Endothelial cell (in vitro differentiated cells): ENCODE results near the gene HIBCH. TPM values are rescaled to one million over a fixed set of nuclear protein-coding genes. Genes with fewer than 3 reads are reported as not detected.

ENCODE experiments used
- DNase-seq: peaks from one replicate; pipeline ENCODE4 v3.0.0; 2021; ENCODE audit warnings: low spot score
- H3K27ac Mint-ChIP-seq: one replicate; pipeline ENCODE4 v1.8.0; 2021; ENCODE audit warnings: mixed read lengths, inconsistent platforms; ENCODE audit not compliant: unreplicated experiment
- H3K27me3 Mint-ChIP-seq: one replicate; pipeline ENCODE4 v1.8.0; 2021; ENCODE audit warnings: mild to moderate bottlenecking, moderate library complexity, mixed read lengths, inconsistent platforms; ENCODE audit not compliant: unreplicated experiment
- H3K36me3 Mint-ChIP-seq: one replicate; pipeline ENCODE4 v1.8.0; 2021; ENCODE audit warnings: mild to moderate bottlenecking, low read depth, mixed read lengths, inconsistent platforms; ENCODE audit not compliant: unreplicated experiment
- H3K4me1 Mint-ChIP-seq: one replicate; pipeline ENCODE4 v1.8.0; 2021; ENCODE audit warnings: mild to moderate bottlenecking, mixed read lengths, inconsistent platforms; ENCODE audit not compliant: unreplicated experiment
- H3K4me3 Mint-ChIP-seq: one replicate; pipeline ENCODE4 v1.8.0; 2021; ENCODE audit warnings: mild to moderate bottlenecking, mixed read lengths, inconsistent platforms; ENCODE audit not compliant: unreplicated experiment
- H3K9me3 Mint-ChIP-seq: one replicate; pipeline ENCODE4 v1.8.0; 2021; ENCODE audit warnings: mixed read lengths, inconsistent platforms; ENCODE audit not compliant: unreplicated experiment
- total RNA-seq: library from RNA; stranded (reverse); fragmentation: NEBNext Ultra II Directional; extraction: Animal tissue kit (Norgen Biotek cat#: 25700); gene quantifications from one replicate; pipeline ENCODE4 v1.2.1, GENCODE V29; 2021; ENCODE audit not compliant: unreplicated experiment
- TF ChIP-seq, protein P1 (sequence below): fragments of 200-600 bp; sonication (generic); IDR thresholded peaks from one replicate; pipeline ENCODE4 v1.5.0; 2021; ENCODE audit warnings: antibody characterized with exemption; ENCODE audit not compliant: unreplicated experiment

Gene HIBCH
- total RNA-seq, 1 donor from 2014 or later, result 29.8 TPM

DNA sequence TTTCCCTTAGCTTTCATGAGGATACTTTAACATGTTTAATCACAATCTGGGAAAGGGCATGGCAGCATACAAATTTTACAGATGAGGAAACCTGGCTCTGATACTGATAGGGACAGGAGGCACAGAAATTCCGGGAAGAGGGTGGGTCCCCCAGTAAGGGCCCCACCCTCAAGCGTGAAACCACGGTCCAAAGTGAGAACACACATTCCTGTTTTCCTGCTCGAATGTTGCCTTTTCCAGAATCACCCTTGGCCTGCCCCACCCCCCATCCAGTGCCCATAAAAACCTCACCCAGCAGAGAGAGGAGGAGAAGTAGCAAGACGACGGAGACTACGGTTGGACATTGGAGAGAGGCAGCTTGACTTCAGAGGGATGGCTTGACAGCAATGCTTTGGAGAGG lies 98.2 kb downstream of the HIBCH start:
- Mint-ChIP-seq H3K36me3 (peaks cover 45% of the 10 kb centered on the region), H3K4me3 (no peak overlapping the region), H3K27me3 (peaks cover 8% of the 10 kb centered on the region), H3K9me3 (peaks cover 10% of the 10 kb centered on the region), H3K27ac (no peak overlapping the region), H3K4me1 (peaks cover 33% of the 10 kb centered on the region)
- TF ChIP-seq, protein P1, sequence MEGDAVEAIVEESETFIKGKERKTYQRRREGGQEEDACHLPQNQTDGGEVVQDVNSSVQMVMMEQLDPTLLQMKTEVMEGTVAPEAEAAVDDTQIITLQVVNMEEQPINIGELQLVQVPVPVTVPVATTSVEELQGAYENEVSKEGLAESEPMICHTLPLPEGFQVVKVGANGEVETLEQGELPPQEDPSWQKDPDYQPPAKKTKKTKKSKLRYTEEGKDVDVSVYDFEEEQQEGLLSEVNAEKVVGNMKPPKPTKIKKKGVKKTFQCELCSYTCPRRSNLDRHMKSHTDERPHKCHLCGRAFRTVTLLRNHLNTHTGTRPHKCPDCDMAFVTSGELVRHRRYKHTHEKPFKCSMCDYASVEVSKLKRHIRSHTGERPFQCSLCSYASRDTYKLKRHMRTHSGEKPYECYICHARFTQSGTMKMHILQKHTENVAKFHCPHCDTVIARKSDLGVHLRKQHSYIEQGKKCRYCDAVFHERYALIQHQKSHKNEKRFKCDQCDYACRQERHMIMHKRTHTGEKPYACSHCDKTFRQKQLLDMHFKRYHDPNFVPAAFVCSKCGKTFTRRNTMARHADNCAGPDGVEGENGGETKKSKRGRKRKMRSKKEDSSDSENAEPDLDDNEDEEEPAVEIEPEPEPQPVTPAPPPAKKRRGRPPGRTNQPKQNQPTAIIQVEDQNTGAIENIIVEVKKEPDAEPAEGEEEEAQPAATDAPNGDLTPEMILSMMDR, result no peak
- DNase-seq, result no peak

DNA sequence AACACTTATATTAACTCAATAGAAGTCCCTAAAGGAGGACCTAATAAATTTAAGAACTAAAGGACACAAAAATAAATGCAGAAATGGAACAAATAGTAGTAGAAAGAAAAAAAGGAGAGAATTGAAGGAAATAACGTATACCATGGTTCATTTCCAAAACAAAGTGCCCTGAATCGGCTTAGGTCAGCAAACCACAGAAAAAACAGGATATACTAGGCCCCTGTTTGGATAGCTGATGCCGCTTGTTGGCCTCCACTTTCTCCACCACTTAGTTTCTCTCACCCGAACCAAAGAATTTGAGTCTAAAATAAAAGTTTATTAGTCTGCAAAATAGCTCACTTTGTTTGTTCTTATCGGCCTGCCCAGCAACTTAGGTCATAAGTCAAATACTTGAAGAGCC lies 100.4 kb downstream of the HIBCH start:
- Mint-ChIP-seq H3K27me3 (peaks cover 12% of the 10 kb centered on the region), H3K27ac (peak overlapping the region; percentile 38), H3K4me1 (peaks cover 55% of the 10 kb centered on the region), H3K36me3 (peaks cover 26% of the 10 kb centered on the region), H3K9me3 (peaks cover 5% of the 10 kb centered on the region), H3K4me3 (no peak overlapping the region)
- TF ChIP-seq, protein P1, result no peak
- no peak for DNase-seq

DNA sequence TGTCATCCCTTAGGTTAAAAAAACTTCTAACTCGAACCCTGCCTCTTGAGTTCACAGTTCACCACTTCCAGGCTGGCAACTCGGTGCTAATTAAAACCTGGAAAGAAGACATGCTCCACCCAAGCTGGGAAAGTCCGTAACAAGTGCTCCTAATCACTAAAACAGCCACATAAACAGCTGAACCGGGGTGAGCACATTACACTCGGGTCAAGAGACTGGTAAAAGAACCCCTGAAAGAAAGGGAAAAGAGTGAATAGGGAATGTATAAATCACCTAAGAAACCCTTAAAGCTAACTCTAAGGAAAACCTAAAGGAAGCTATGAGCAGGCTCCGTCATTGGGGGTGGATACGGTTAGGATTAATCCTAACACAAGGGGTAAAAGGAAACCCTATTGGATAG lies 102.0 kb downstream of the HIBCH start:
- no peak overlapping the region for H3K27ac Mint-ChIP-seq
- no peak overlapping the region for H3K4me3 Mint-ChIP-seq
- TF ChIP-seq, protein P1, result no peak
- DNase-seq, result no peak
- H3K27me3 Mint-ChIP-seq, result peaks cover 13% of the 10 kb centered on the region
- peaks cover 11% of the 10 kb centered on the region for H3K36me3 Mint-ChIP-seq
- H3K9me3 Mint-ChIP-seq, result no peaks in the 10 kb centered on the region
- H3K4me1 Mint-ChIP-seq, result peaks cover 58% of the 10 kb centered on the region

DNA sequence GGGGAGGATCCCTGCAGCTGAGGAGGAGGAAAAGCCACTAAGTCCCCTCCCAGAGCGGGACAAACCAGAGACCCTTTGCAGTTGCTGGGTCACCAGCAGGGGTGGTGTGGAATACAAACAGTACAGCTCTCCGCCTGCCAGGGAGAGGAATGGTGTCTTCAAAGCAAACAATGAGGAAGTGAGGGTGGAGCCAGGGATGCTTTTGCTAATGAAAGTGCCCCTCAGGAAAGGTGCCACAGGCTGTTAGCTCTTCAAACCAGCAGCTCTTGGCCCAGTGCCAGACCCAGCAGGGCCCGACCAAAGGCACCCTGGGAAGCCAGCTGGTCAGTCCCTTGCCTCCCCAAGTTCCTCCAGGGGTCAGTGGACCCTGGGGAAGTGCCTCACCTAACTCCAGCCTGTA lies 102.8 kb downstream of the HIBCH start:
- no peak overlapping the region for H3K4me3 Mint-ChIP-seq
- H3K27ac Mint-ChIP-seq, result no peak overlapping the region
- no peaks in the 10 kb centered on the region for H3K9me3 Mint-ChIP-seq
- peaks cover 10% of the 10 kb centered on the region for H3K27me3 Mint-ChIP-seq
- DNase-seq, result peak; percentile 22
- TF ChIP-seq, protein P1, result no peak
- peaks cover 3% of the 10 kb centered on the region for H3K36me3 Mint-ChIP-seq
- H3K4me1 Mint-ChIP-seq, result peaks cover 55% of the 10 kb centered on the region

DNA sequence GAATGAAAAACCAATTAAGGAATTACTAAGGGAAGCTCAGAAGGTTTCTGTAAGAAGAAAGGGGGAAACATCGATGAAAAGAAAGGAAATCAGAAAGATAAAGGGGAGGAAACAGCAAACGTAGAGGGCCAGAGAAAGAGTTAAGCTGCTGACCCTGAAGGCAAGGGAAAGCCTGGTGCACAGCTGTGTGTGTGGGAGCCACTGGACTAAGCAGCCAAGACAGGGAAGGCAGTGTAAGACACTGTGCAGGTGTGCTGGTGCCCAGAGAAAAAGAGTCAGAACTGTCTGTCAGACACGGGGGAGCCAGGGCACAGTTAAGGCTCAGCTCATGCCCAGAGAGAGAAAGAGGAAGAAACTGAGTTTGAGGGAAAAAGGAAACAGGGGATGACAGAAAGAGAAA lies 104.0 kb downstream of the HIBCH start:
- TF ChIP-seq, protein P1, result no peak
- DNase-seq, result no peak
- peaks cover 10% of the 10 kb centered on the region for H3K27me3 Mint-ChIP-seq
- H3K36me3 Mint-ChIP-seq, result no peaks in the 10 kb centered on the region
- H3K27ac Mint-ChIP-seq, result peak overlapping the region; percentile 49
- no peaks in the 10 kb centered on the region for H3K9me3 Mint-ChIP-seq
- H3K4me3 Mint-ChIP-seq, result no peak overlapping the region
- H3K4me1 Mint-ChIP-seq, result peaks cover 53% of the 10 kb centered on the region
